Kidney epithelial cell (primary cell): Measurements from ENCODE around the gene DLGAP1. TPM values are rescaled to one million over a fixed set of nuclear protein-coding genes. Genes with fewer than 3 reads are reported as not detected.

Experiments
- DNase-seq: peaks from one replicate; pipeline ENCODE4 v3.0.0-alpha.2; 2010; ENCODE audit warnings: low read depth
- H3K27me3 ChIP-seq: 2 replicates; pipeline ENCODE4 v1.6.0; 2011; ENCODE audit warnings: low read length; ENCODE audit not compliant: control insufficient read depth, insufficient read depth
- H3K36me3 ChIP-seq: 2 replicates; pipeline ENCODE4 v1.5.1; 2011; ENCODE audit warnings: low read length; ENCODE audit not compliant: control insufficient read depth, insufficient read depth
- H3K4me3 ChIP-seq: 2 replicates; pipeline ENCODE4 v1.5.1; 2011; ENCODE audit warnings: low read depth, mild to moderate bottlenecking, control low read depth, low read length
- CTCF ChIP-seq: IDR thresholded peaks from 2 replicates; pipeline ENCODE4 v1.5.1; 2011; ENCODE audit warnings: mild to moderate bottlenecking, moderate library complexity, low read length, control low read depth, inconsistent platforms; ENCODE audit not compliant: insufficient read depth, poor library complexity, severe bottlenecking
- total RNA-seq: library from RNA; depleted of rRNA; stranded (reverse); fragments of >200 nt; gene quantifications from 2 replicates; pipeline ENCODE4 v1.2.3, GENCODE V29; 2015

DLGAP1 gene
- total RNA-seq, 1 donor from 2014 or later = 2.6 TPM

GRCh38 chr18:3716116-3716660, 738.9 kb downstream of the DLGAP1 start:
- Histone ChIP-seq H3K4me3 (no peak overlapping the region), H3K36me3 (no peaks in the 10 kb centered on the region), H3K27me3 (no peaks in the 10 kb centered on the region)
- no peak for DNase-seq
- TF ChIP-seq CTCF = no peak

GRCh38 chr18:3715231-3716080, 739.7 kb downstream of the DLGAP1 start:
- no peak overlapping the region for H3K4me3 ChIP-seq
- no peak for TF ChIP-seq CTCF
- no peak for DNase-seq
- no peaks in the 10 kb centered on the region for H3K36me3 ChIP-seq
- no peaks in the 10 kb centered on the region for H3K27me3 ChIP-seq

- no peak for DNase-seq
- H3K27me3 ChIP-seq = no peaks in the 10 kb centered on the region
- TF ChIP-seq CTCF = no peak
- H3K4me3 ChIP-seq = no peak overlapping the region
- H3K36me3 ChIP-seq = no peaks in the 10 kb centered on the region
These were observed 741.4 kb downstream of the DLGAP1 start for GRCh38 chr18:3713708-3714107.

GRCh38 chr18:3713166-3713565, 741.9 kb downstream of the DLGAP1 start:
- no peak for DNase-seq
- no peak overlapping the region for H3K4me3 ChIP-seq
- no peaks in the 10 kb centered on the region for H3K36me3 ChIP-seq
- no peak for TF ChIP-seq CTCF
- no peaks in the 10 kb centered on the region for H3K27me3 ChIP-seq

- no peaks in the 10 kb centered on the region for H3K36me3 ChIP-seq
- no peak for DNase-seq
- no peak for TF ChIP-seq CTCF
- no peak overlapping the region for H3K4me3 ChIP-seq
- H3K27me3 ChIP-seq = no peaks in the 10 kb centered on the region
These were observed 742.6 kb downstream of the DLGAP1 start for GRCh38 chr18:3712491-3712890.
